Measurements from ENCODE around the gene TRPM6.

Gene TRPM6

GRCh38 chr9:74846766-74847165 lies 41.0 kb downstream of the TRPM6 start:
- Histone ChIP-seq H3K27me3 (ENCODE audit: insufficient read depth, low read length) (no peaks in the 10 kb centered on the region), H2AFZ (ENCODE audit: low read depth, low read length) (no peak overlapping the region), H3K4me3 (ENCODE audit: low read length) (no peak overlapping the region), H3K9me3 (ENCODE audit: low read length) (no peaks in the 10 kb centered on the region), H3K4me1 (ENCODE audit: insufficient read depth, low read length) (no peaks in the 10 kb centered on the region), H3K36me3 (ENCODE audit: insufficient read depth, low read length) (no peaks in the 10 kb centered on the region)

- no peaks in the 10 kb centered on the region for H3K9me3 ChIP-seq (ENCODE audit: low read length)
- H3K4me1 ChIP-seq (ENCODE audit: insufficient read depth, low read length) = no peaks in the 10 kb centered on the region
- no peaks in the 10 kb centered on the region for H3K27me3 ChIP-seq (ENCODE audit: insufficient read depth, low read length)
- H3K4me3 ChIP-seq (ENCODE audit: low read length) = no peak overlapping the region
- H3K36me3 ChIP-seq (ENCODE audit: insufficient read depth, low read length) = no peaks in the 10 kb centered on the region
- H2AFZ ChIP-seq (ENCODE audit: low read depth, low read length) = no peak overlapping the region
Measured at GRCh38 chr9:74838351-74838750, 49.4 kb downstream of the TRPM6 start.

GRCh38 chr9:74824654-74825053 lies 63.1 kb downstream of the TRPM6 start:
- no peaks in the 10 kb centered on the region for H3K4me1 ChIP-seq (ENCODE audit: insufficient read depth, low read length)
- no peaks in the 10 kb centered on the region for H3K27me3 ChIP-seq (ENCODE audit: insufficient read depth, low read length)
- no peaks in the 10 kb centered on the region for H3K9me3 ChIP-seq (ENCODE audit: low read length)
- H3K4me3 ChIP-seq (ENCODE audit: low read length) = no peak overlapping the region
- no peak overlapping the region for H2AFZ ChIP-seq (ENCODE audit: low read depth, low read length)
- H3K36me3 ChIP-seq (ENCODE audit: insufficient read depth, low read length) = no peaks in the 10 kb centered on the region

- H3K4me1 ChIP-seq (ENCODE audit: insufficient read depth, low read length) = no peaks in the 10 kb centered on the region
- no peak overlapping the region for H2AFZ ChIP-seq (ENCODE audit: low read depth, low read length)
- H3K4me3 ChIP-seq (ENCODE audit: low read length) = no peak overlapping the region
- H3K36me3 ChIP-seq (ENCODE audit: insufficient read depth, low read length) = no peaks in the 10 kb centered on the region
- no peaks in the 10 kb centered on the region for H3K27me3 ChIP-seq (ENCODE audit: insufficient read depth, low read length)
- H3K9me3 ChIP-seq (ENCODE audit: low read length) = no peaks in the 10 kb centered on the region
Measured at GRCh38 chr9:74821636-74822035, 66.1 kb downstream of the TRPM6 start.

- Histone ChIP-seq H3K4me1 (ENCODE audit: insufficient read depth, low read length) (no peaks in the 10 kb centered on the region), H2AFZ (ENCODE audit: low read depth, low read length) (no peak overlapping the region), H3K9me3 (ENCODE audit: low read length) (no peaks in the 10 kb centered on the region), H3K27me3 (ENCODE audit: insufficient read depth, low read length) (no peaks in the 10 kb centered on the region), H3K4me3 (ENCODE audit: low read length) (no peak overlapping the region), H3K36me3 (ENCODE audit: insufficient read depth, low read length) (no peaks in the 10 kb centered on the region)
Measured at GRCh38 chr9:74817816-74818215, 69.9 kb downstream of the TRPM6 start.

GRCh38 chr9:74817281-74817810 lies 70.4 kb downstream of the TRPM6 start:
- Histone ChIP-seq H2AFZ (ENCODE audit: low read depth, low read length) (no peak overlapping the region), H3K4me1 (ENCODE audit: insufficient read depth, low read length) (no peaks in the 10 kb centered on the region), H3K9me3 (ENCODE audit: low read length) (no peaks in the 10 kb centered on the region), H3K4me3 (ENCODE audit: low read length) (no peak overlapping the region), H3K27me3 (ENCODE audit: insufficient read depth, low read length) (no peaks in the 10 kb centered on the region), H3K36me3 (ENCODE audit: insufficient read depth, low read length) (no peaks in the 10 kb centered on the region)

GRCh38 chr9:74810200-74810599 lies 77.5 kb downstream of the TRPM6 start:
- no peaks in the 10 kb centered on the region for H3K9me3 ChIP-seq (ENCODE audit: low read length)
- H3K27me3 ChIP-seq (ENCODE audit: insufficient read depth, low read length) = no peaks in the 10 kb centered on the region
- H3K36me3 ChIP-seq (ENCODE audit: insufficient read depth, low read length) = no peaks in the 10 kb centered on the region
- no peak overlapping the region for H3K4me3 ChIP-seq (ENCODE audit: low read length)
- no peak overlapping the region for H2AFZ ChIP-seq (ENCODE audit: low read depth, low read length)
- no peaks in the 10 kb centered on the region for H3K4me1 ChIP-seq (ENCODE audit: insufficient read depth, low read length)

- H3K4me1 ChIP-seq (ENCODE audit: insufficient read depth, low read length) = no peaks in the 10 kb centered on the region
- H3K36me3 ChIP-seq (ENCODE audit: insufficient read depth, low read length) = no peaks in the 10 kb centered on the region
Measured at GRCh38 chr9:74804018-74804385, 83.7 kb downstream of the TRPM6 start.

GRCh38 chr9:74803376-74804017 lies 84.2 kb downstream of the TRPM6 start:
- no peaks in the 10 kb centered on the region for H3K4me1 ChIP-seq (ENCODE audit: insufficient read depth, low read length)
- H3K4me3 ChIP-seq (ENCODE audit: low read length) = no peak overlapping the region
- H3K27me3 ChIP-seq (ENCODE audit: insufficient read depth, low read length) = no peaks in the 10 kb centered on the region
- no peaks in the 10 kb centered on the region for H3K36me3 ChIP-seq (ENCODE audit: insufficient read depth, low read length)
- H2AFZ ChIP-seq (ENCODE audit: low read depth, low read length) = no peak overlapping the region
- no peaks in the 10 kb centered on the region for H3K9me3 ChIP-seq (ENCODE audit: low read length)

More at GRCh38 chr9:74804018-74804385, 83.7 kb downstream of the TRPM6 start:
- no peak overlapping the region for H3K4me3 ChIP-seq (ENCODE audit: low read length)
- no peaks in the 10 kb centered on the region for H3K9me3 ChIP-seq (ENCODE audit: low read length)
- no peaks in the 10 kb centered on the region for H3K27me3 ChIP-seq (ENCODE audit: insufficient read depth, low read length)
- H2AFZ ChIP-seq (ENCODE audit: low read depth, low read length) = no peak overlapping the region

GRCh38 chr9:74800226-74800625 lies 87.5 kb downstream of the TRPM6 start:
- Histone ChIP-seq H2AFZ (ENCODE audit: low read depth, low read length) (no peak overlapping the region), H3K4me3 (ENCODE audit: low read length) (no peak overlapping the region), H3K27me3 (ENCODE audit: insufficient read depth, low read length) (no peaks in the 10 kb centered on the region), H3K9me3 (ENCODE audit: low read length) (no peaks in the 10 kb centered on the region), H3K4me1 (ENCODE audit: insufficient read depth, low read length) (no peaks in the 10 kb centered on the region), H3K36me3 (ENCODE audit: insufficient read depth, low read length) (no peaks in the 10 kb centered on the region)

- H3K9me3 ChIP-seq (ENCODE audit: low read length) = no peaks in the 10 kb centered on the region
Measured at GRCh38 chr9:74795803-74796202, 91.9 kb downstream of the TRPM6 start.

GRCh38 chr9:74795081-74795480 lies 92.6 kb downstream of the TRPM6 start:
- H2AFZ ChIP-seq (ENCODE audit: low read depth, low read length) = no peak overlapping the region
- no peaks in the 10 kb centered on the region for H3K27me3 ChIP-seq (ENCODE audit: insufficient read depth, low read length)
- no peaks in the 10 kb centered on the region for H3K9me3 ChIP-seq (ENCODE audit: low read length)
- H3K36me3 ChIP-seq (ENCODE audit: insufficient read depth, low read length) = no peaks in the 10 kb centered on the region
- no peak overlapping the region for H3K4me3 ChIP-seq (ENCODE audit: low read length)
- H3K4me1 ChIP-seq (ENCODE audit: insufficient read depth, low read length) = no peaks in the 10 kb centered on the region

More at GRCh38 chr9:74795803-74796202, 91.9 kb downstream of the TRPM6 start:
- H3K27me3 ChIP-seq (ENCODE audit: insufficient read depth, low read length) = no peaks in the 10 kb centered on the region
- H3K4me1 ChIP-seq (ENCODE audit: insufficient read depth, low read length) = no peaks in the 10 kb centered on the region
- H3K4me3 ChIP-seq (ENCODE audit: low read length) = no peak overlapping the region
- no peak overlapping the region for H2AFZ ChIP-seq (ENCODE audit: low read depth, low read length)
- no peaks in the 10 kb centered on the region for H3K36me3 ChIP-seq (ENCODE audit: insufficient read depth, low read length)

- no peaks in the 10 kb centered on the region for H3K27me3 ChIP-seq (ENCODE audit: insufficient read depth, low read length)
- no peak overlapping the region for H2AFZ ChIP-seq (ENCODE audit: low read depth, low read length)
- H3K4me3 ChIP-seq (ENCODE audit: low read length) = no peak overlapping the region
- no peaks in the 10 kb centered on the region for H3K4me1 ChIP-seq (ENCODE audit: insufficient read depth, low read length)
- no peaks in the 10 kb centered on the region for H3K9me3 ChIP-seq (ENCODE audit: low read length)
- no peaks in the 10 kb centered on the region for H3K36me3 ChIP-seq (ENCODE audit: insufficient read depth, low read length)
Measured at GRCh38 chr9:74784506-74784905, 103.2 kb downstream of the TRPM6 start.

GRCh38 chr9:74783408-74783807 lies 104.3 kb downstream of the TRPM6 start:
- Histone ChIP-seq H3K27me3 (ENCODE audit: insufficient read depth, low read length) (no peaks in the 10 kb centered on the region), H3K4me1 (ENCODE audit: insufficient read depth, low read length) (no peaks in the 10 kb centered on the region), H2AFZ (ENCODE audit: low read depth, low read length) (no peak overlapping the region), H3K36me3 (ENCODE audit: insufficient read depth, low read length) (no peaks in the 10 kb centered on the region), H3K9me3 (ENCODE audit: low read length) (no peaks in the 10 kb centered on the region), H3K4me3 (ENCODE audit: low read length) (no peak overlapping the region)

Data from neuron (in vitro differentiated cells).